ENCODE results near the gene RPS19.

GRCh38 chr19:41879670-41880328 lies 19.7 kb downstream of the RPS19 start:
- TF ChIP-seq CTCF (IDR thresholded peaks at IDR 0.05 in 4 of 5, conservative IDR thresholded peaks at IDR 0.05 in 1 of 5), result no peak
- no peak for TF ChIP-seq POLR2A (IDR thresholded peaks at IDR 0.05)

Measured in gastrocnemius medialis (tissue), 4 donors.